ENCODE measurements around the gene OLR1. TPM values are rescaled to one million over a fixed set of nuclear protein-coding genes. Genes with fewer than 3 reads are reported as not detected.

The OLR1 gene
- total RNA-seq, 2 experiments from 2014 or later = not detected

- no peak for TF ChIP-seq CTCF (IDR thresholded peaks at IDR 0.05)
- ATAC-seq (no peak), DNase-seq (no peak)
- H3K36me3 Mint-ChIP-seq (ENCODE audit: low read depth) = no peaks in the 10 kb centered on the region
- H3K4me3 Mint-ChIP-seq = no peak overlapping the region
- POLR2A ChIA-PET = interaction anchor here (1.5 kb wide), 1 partner anchor 12 kb away, joined by 3 read pairs; no protein-coding TSS in a partner anchor
- intact Hi-C loops (cut with micrococcal nuclease) = loop anchor here (2.0 kb wide), 1 partner anchor 56 kb away; no protein-coding TSS in a partner anchor
- no peak overlapping the region for H3K27ac Mint-ChIP-seq
- peaks cover 10% of the 10 kb centered on the region for H3K27me3 Mint-ChIP-seq
- H3K9me3 Mint-ChIP-seq = no peaks in the 10 kb centered on the region
- CTCF ChIA-PET = interaction anchor here (0.6 to 1.2 kb wide), 3 partner anchors 9 to 121 kb away, joined by 3 read pairs; no protein-coding TSS in a partner anchor
- peaks cover 13% of the 10 kb centered on the region for H3K4me1 Mint-ChIP-seq (ENCODE audit: low read depth)
Measured at GRCh38 chr12:10128687-10129086, 43.2 kb downstream of the OLR1 start.

- DNase-seq (no peak), ATAC-seq (no peak)
- H3K27me3 Mint-ChIP-seq = peaks cover 8% of the 10 kb centered on the region
- H3K36me3 Mint-ChIP-seq (ENCODE audit: low read depth) = no peaks in the 10 kb centered on the region
- intact Hi-C loops (cut with micrococcal nuclease) = no loop called here
- peaks cover 13% of the 10 kb centered on the region for H3K4me1 Mint-ChIP-seq (ENCODE audit: low read depth)
- ChIA-PET CTCF (no interaction called here), POLR2A (no interaction called here)
- H3K27ac Mint-ChIP-seq = no peak overlapping the region
- no peak overlapping the region for H3K4me3 Mint-ChIP-seq
- no peaks in the 10 kb centered on the region for H3K9me3 Mint-ChIP-seq
- no peak for TF ChIP-seq CTCF (IDR thresholded peaks at IDR 0.05)
Measured at GRCh38 chr12:10126413-10126812, 45.5 kb downstream of the OLR1 start.

GRCh38 chr12:10122689-10123088, 49.2 kb downstream of the OLR1 start:
- Mint-ChIP-seq H3K27ac (no peak overlapping the region), H3K4me3 (no peak overlapping the region), H3K27me3 (peaks cover 4% of the 10 kb centered on the region), H3K9me3 (no peaks in the 10 kb centered on the region), H3K36me3 (ENCODE audit: low read depth) (no peaks in the 10 kb centered on the region), H3K4me1 (ENCODE audit: low read depth) (no peaks in the 10 kb centered on the region)
- no peak for ATAC-seq
- DNase-seq = no peak
- POLR2A ChIA-PET = no interaction called here
- CTCF ChIA-PET = no interaction called here
- TF ChIP-seq CTCF (IDR thresholded peaks at IDR 0.05) = no peak
- intact Hi-C loops (cut with micrococcal nuclease) = no loop called here

GRCh38 chr12:10121278-10121677, 50.7 kb downstream of the OLR1 start:
- POLR2A ChIA-PET = no interaction called here
- Mint-ChIP-seq H3K9me3 (no peaks in the 10 kb centered on the region), H3K4me3 (no peak overlapping the region), H3K36me3 (ENCODE audit: low read depth) (no peaks in the 10 kb centered on the region), H3K4me1 (ENCODE audit: low read depth) (no peaks in the 10 kb centered on the region), H3K27me3 (peaks cover 2% of the 10 kb centered on the region), H3K27ac (no peak overlapping the region)
- no peak for ATAC-seq
- CTCF ChIA-PET = no interaction called here
- intact Hi-C loops (cut with micrococcal nuclease) = no loop called here
- DNase-seq = no peak
- TF ChIP-seq CTCF (IDR thresholded peaks at IDR 0.05) = no peak

GRCh38 chr12:10119066-10119465, 52.9 kb downstream of the OLR1 start:
- ChIA-PET CTCF (interaction anchor here (1.2 to 1.9 kb wide), 2 partner anchors 34 to 109 kb away, joined by 3 to 5 read pairs; partner anchors contain the start of gene CLEC12B), POLR2A (no interaction called here)
- DNase-seq = no peak
- intact Hi-C loops (cut with micrococcal nuclease) = no loop called here
- Mint-ChIP-seq H3K4me1 (ENCODE audit: low read depth) (no peaks in the 10 kb centered on the region), H3K9me3 (no peaks in the 10 kb centered on the region), H3K4me3 (no peak overlapping the region), H3K27ac (no peak overlapping the region), H3K36me3 (ENCODE audit: low read depth) (no peaks in the 10 kb centered on the region), H3K27me3 (no peaks in the 10 kb centered on the region)
- no peak for ATAC-seq
- TF ChIP-seq CTCF (IDR thresholded peaks at IDR 0.05) = no peak

All from activated CD8-positive, alpha-beta T cell treated with anti-CD3 and anti-CD28 coated beads for 36 hours (primary cell).